Measurements from ENCODE around the gene ADD3. TPM values are rescaled to one million over a fixed set of nuclear protein-coding genes. Genes with fewer than 3 reads are reported as not detected.

Gene ADD3
- total RNA-seq, 1 donor from 2014 or later, result 78.7 TPM

- DNase-seq (ENCODE audit: low spot score in 2 of 2), result no peak
- FAIRE-seq, result no peak
Measured at GRCh38 chr10:109998513-109998912, 9.3 kb upstream of the ADD3 start.

GRCh38 chr10:110002801-110003523 lies 4.8 kb upstream of the ADD3 start:
- FAIRE-seq, result no peak
- no peak for DNase-seq (ENCODE audit: low spot score in 2 of 2)

GRCh38 chr10:110003524-110003885 lies 4.3 kb upstream of the ADD3 start:
- FAIRE-seq (no peak), DNase-seq (ENCODE audit: low spot score in 2 of 2) (no peak)

GRCh38 chr10:110005719-110006118 lies 2.1 kb upstream of the ADD3 start:
- DNase-seq (ENCODE audit: low spot score in 2 of 2), result no peak
- no peak for FAIRE-seq

- FAIRE-seq (no peak), DNase-seq (ENCODE audit: low spot score in 2 of 2) (no peak)
Measured at GRCh38 chr10:110006358-110007160, 1.2 kb upstream of the ADD3 start.

GRCh38 chr10:110007161-110007700 lies 553 bp upstream of the ADD3 start:
- no peak for FAIRE-seq
- DNase-seq (ENCODE audit: low spot score in 2 of 2), result no peak

- FAIRE-seq (no peak), DNase-seq (ENCODE audit: low spot score in 2 of 2) (no peak)
Measured at GRCh38 chr10:110008518-110009339, 945 bp downstream of the ADD3 start.

GRCh38 chr10:110009736-110010475 lies 2.1 kb downstream of the ADD3 start:
- DNase-seq (ENCODE audit: low spot score in 2 of 2) (no peak), FAIRE-seq (no peak)

- no peak for FAIRE-seq
- DNase-seq (ENCODE audit: low spot score in 2 of 2), result no peak
Measured at GRCh38 chr10:110010486-110011378, 2.9 kb downstream of the ADD3 start.

- DNase-seq (ENCODE audit: low spot score in 2 of 2) (no peak), FAIRE-seq (no peak)
Measured at GRCh38 chr10:110011681-110012080, 3.9 kb downstream of the ADD3 start.

- no peak for DNase-seq (ENCODE audit: low spot score in 2 of 2)
- FAIRE-seq, result no peak
Measured at GRCh38 chr10:110013630-110014293, 6.0 kb downstream of the ADD3 start.

- no peak for FAIRE-seq
- DNase-seq (ENCODE audit: low spot score in 2 of 2), result no peak
Measured at GRCh38 chr10:110016039-110016438, 8.3 kb downstream of the ADD3 start.

GRCh38 chr10:110017052-110017451 lies 9.3 kb downstream of the ADD3 start:
- FAIRE-seq (no peak), DNase-seq (ENCODE audit: low spot score in 2 of 2) (no peak)

- no peak for FAIRE-seq
Measured at GRCh38 chr10:110017907-110018306, 10.1 kb downstream of the ADD3 start.

GRCh38 chr10:110020265-110020664 lies 12.5 kb downstream of the ADD3 start:
- DNase-seq (ENCODE audit: low spot score in 2 of 2) (no peak), FAIRE-seq (no peak)

More at GRCh38 chr10:110017907-110018306, 10.1 kb downstream of the ADD3 start:
- no peak for DNase-seq (ENCODE audit: low spot score in 2 of 2)

GRCh38 chr10:110022716-110023504 lies 15.1 kb downstream of the ADD3 start:
- FAIRE-seq, result no peak
- DNase-seq (ENCODE audit: low spot score in 2 of 2), result no peak

- no peak for DNase-seq (ENCODE audit: low spot score in 2 of 2)
- FAIRE-seq, result no peak
Measured at GRCh38 chr10:110023785-110024465, 16.1 kb downstream of the ADD3 start.

All from frontal cortex (tissue), 4 donors.